Parathyroid adenoma (tissue), 2 donors: ENCODE results near the gene C14orf180.

Experiments used
- H2AFZ ChIP-seq: fragments of 300-600 bp; sonication (generic); one replicate; pipeline ENCODE4 v1.7.0; 2017; ENCODE audit warnings: antibody characterized with exemption, mild to moderate bottlenecking
- H3K27ac ChIP-seq: fragments of 300-600 bp; sonication (generic); one replicate; pipeline ENCODE4 v1.7.0; 2017
- H3K27me3 ChIP-seq: fragments of 300-600 bp; sonication (generic); one replicate; pipeline ENCODE4 v1.7.0; 2017; ENCODE audit warnings: low read length; ENCODE audit not compliant: control insufficient read depth, insufficient read depth
- H3K36me3 ChIP-seq: fragments of 300-600 bp; sonication (generic); one replicate; pipeline ENCODE4 v1.7.0; 2017; ENCODE audit warnings: low read length; ENCODE audit not compliant: control insufficient read depth, insufficient read depth
- H3K4me1 ChIP-seq: fragments of 300-600 bp; sonication (generic); one replicate; pipeline ENCODE4 v1.7.0; 2017; ENCODE audit warnings: control low read depth
- H3K4me2 ChIP-seq: fragments of 300-600 bp; sonication (generic); one replicate; pipeline ENCODE4 v1.7.0; 2017; ENCODE audit warnings: low read length
- H3K4me3 ChIP-seq: fragments of 300-600 bp; sonication (generic); one replicate; pipeline ENCODE4 v1.7.0; 2017; ENCODE audit warnings: low read depth, low read length
- H3K79me2 ChIP-seq: fragments of 300-600 bp; sonication (generic); one replicate; pipeline ENCODE4 v1.7.0; 2017; ENCODE audit warnings: control low read depth
- H3K9ac ChIP-seq: fragments of 300-600 bp; sonication (generic); one replicate; pipeline ENCODE4 v1.7.0; 2017; ENCODE audit warnings: mild to moderate bottlenecking
- H3K9me3 ChIP-seq: fragments of 300-600 bp; sonication (generic); one replicate; pipeline ENCODE4 v1.7.0; 2017; ENCODE audit warnings: low read length; ENCODE audit not compliant: control insufficient read depth
- TF ChIP-seq, protein P1 (sequence below): fragments of 300-600 bp; sonication (generic); IDR thresholded peaks from one replicate; pipeline ENCODE4 v1.7.0; 2017; ENCODE audit warnings: antibody characterized with exemption, mild to moderate bottlenecking
- donor health status: primary hyperparathyroidism.

The C14orf180 gene

DNA sequence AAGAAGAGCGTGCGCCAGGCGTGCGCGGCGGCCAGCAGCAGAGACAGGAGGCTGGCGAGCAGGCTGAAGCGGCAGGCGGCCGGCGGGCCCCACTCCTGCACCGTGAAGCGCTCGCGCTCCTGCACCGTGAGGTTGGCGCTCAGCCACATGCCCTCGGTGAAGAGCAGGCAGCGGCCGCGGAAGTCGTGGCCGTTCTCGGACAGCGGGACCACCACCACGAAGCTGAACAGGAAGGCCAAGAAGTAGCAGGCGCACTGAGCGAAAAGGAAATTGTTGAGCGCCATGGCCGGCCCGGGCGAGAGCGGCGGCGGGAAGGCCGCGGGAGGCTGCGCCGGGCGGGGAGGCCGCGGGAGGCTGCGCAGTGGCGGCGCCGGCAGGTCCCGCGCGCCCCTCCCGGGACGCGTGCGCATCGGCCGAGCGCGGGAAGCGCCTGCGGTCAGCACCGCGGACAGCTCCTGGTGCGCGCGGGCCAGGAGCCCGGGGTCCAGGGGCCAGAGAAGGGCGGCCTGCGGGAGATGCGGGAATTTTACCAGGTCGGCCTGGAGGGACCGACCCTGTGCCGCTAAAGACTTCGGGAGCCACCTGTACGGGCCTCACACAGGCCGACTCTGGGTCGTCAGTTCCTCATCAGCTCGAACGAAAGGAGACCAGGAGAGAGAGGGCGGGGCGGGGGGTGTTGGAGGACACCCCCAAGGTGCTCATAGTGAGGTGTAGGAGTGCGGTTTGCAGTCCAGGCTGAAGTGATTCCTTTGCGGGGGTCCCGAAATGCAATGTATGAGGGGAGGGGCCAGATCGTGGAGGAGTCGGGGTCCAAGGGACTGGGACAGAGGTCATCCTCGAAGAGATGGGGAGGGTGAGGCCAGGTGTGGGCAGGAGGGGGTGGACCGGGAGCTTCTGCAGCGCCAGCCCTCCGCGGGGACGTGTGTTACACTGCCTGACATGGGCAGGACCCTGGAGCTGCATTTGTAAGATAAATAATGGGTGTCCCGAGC, 25.2 kb downstream of the C14orf180 start, which contains the start of gene TMEM179:
Gene TMEM179, minus strand, starts transcription at position 315 of the 992 bp plus-strand sequence. Its CDS starts 31 bp downstream, at position 284.
- Histone ChIP-seq H3K36me3 (no peaks in the 10 kb centered on the region), H3K9ac (no peak within 1 kb of the TSS), H3K9me3 (no peaks in the 10 kb centered on the region), H3K4me2 (peak within 1 kb of the TSS; percentile 18), H3K4me1 (peaks cover 9% of the 10 kb centered on the region), H2AFZ (peak within 1 kb of the TSS; percentile 81), H3K27ac (no peak within 1 kb of the TSS), H3K79me2 (no peaks in the 10 kb centered on the region), H3K27me3 (no peaks in the 10 kb centered on the region), H3K4me3 (no peak within 1 kb of the TSS)
- TF ChIP-seq, protein P1, sequence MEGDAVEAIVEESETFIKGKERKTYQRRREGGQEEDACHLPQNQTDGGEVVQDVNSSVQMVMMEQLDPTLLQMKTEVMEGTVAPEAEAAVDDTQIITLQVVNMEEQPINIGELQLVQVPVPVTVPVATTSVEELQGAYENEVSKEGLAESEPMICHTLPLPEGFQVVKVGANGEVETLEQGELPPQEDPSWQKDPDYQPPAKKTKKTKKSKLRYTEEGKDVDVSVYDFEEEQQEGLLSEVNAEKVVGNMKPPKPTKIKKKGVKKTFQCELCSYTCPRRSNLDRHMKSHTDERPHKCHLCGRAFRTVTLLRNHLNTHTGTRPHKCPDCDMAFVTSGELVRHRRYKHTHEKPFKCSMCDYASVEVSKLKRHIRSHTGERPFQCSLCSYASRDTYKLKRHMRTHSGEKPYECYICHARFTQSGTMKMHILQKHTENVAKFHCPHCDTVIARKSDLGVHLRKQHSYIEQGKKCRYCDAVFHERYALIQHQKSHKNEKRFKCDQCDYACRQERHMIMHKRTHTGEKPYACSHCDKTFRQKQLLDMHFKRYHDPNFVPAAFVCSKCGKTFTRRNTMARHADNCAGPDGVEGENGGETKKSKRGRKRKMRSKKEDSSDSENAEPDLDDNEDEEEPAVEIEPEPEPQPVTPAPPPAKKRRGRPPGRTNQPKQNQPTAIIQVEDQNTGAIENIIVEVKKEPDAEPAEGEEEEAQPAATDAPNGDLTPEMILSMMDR, result no peak

DNA sequence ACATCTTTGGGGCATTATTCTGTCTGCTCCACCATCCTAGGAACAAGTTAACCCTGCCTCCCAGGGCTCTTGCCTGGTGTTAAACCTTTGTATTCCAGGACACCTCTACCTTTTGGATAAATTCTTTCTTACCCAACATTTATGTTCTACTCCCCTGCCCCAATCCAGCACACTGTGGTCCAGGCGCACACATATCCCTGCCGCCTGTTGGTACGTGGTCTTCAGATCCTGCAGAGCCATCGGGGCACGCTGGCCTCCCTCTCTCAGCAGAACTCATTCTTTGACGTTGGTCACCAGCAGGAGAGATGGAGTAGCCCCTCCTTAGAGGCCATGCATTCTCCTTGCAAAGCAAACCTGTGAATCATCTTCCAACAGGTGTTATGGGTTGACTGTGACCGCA, 30.1 kb downstream of the C14orf180 start:
- no peak overlapping the region for H3K27ac ChIP-seq
- TF ChIP-seq, protein P1, result no peak
- H3K27me3 ChIP-seq, result no peaks in the 10 kb centered on the region
- H3K79me2 ChIP-seq, result no peaks in the 10 kb centered on the region
- no peaks in the 10 kb centered on the region for H3K9me3 ChIP-seq
- no peak overlapping the region for H3K4me2 ChIP-seq
- no peaks in the 10 kb centered on the region for H3K4me1 ChIP-seq
- no peaks in the 10 kb centered on the region for H3K36me3 ChIP-seq
- no peak overlapping the region for H3K9ac ChIP-seq
- no peak overlapping the region for H3K4me3 ChIP-seq
- no peak overlapping the region for H2AFZ ChIP-seq

DNA sequence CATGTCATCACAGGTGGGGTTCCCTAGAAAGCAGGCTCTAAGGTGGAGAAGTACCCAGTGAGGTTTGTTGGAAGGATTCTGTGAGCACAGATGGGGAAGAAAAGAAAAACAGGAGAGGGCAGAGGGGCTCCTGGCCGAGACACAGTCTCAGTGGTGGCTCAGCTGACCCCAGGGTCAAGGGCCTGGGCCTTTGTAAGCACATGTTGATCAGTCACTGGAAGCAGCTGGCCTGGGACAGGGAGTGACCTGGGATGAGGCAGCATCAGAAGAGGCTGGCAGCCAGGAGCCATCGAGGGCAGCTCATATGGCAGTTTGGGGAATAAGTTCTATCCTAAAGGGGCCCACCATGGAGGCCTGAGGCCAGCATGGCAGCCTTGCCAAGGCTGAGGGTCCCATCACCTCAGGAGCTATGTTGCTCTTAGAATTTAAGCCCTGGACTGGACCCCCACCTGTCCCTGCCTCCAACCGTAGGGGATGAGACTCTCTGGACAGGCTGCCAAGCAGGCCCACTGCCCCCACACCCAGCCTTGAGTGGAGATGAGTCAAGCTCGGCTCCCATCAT, 31.3 kb downstream of the C14orf180 start:
- H3K27me3 ChIP-seq, result no peaks in the 10 kb centered on the region

DNA sequence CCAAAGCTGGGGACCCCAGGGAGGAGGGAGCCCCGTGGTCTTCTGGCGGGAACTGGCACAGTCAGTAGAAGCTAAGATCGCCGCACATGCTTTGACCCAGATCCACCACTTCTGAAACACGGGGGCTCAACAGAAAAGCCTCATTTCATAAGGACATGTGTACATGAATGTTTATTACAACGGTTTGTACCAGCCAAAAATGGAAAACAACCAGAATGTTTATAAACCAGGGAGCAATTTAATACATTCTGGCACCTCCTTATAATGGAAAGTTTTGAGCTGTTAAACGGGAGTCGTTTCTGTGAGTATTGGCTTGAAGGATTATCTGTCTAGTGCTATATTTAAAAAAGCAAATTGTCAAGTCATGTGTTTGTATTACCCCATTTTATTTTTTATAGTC, 32.3 kb downstream of the C14orf180 start:
- H3K36me3 ChIP-seq, result no peaks in the 10 kb centered on the region
- H3K9me3 ChIP-seq, result no peaks in the 10 kb centered on the region
- H3K4me3 ChIP-seq, result no peak overlapping the region
- no peak overlapping the region for H2AFZ ChIP-seq
- no peaks in the 10 kb centered on the region for H3K27me3 ChIP-seq
- H3K4me2 ChIP-seq, result no peak overlapping the region
- TF ChIP-seq, protein P1, result no peak
- H3K9ac ChIP-seq, result no peak overlapping the region
- no peaks in the 10 kb centered on the region for H3K4me1 ChIP-seq
- H3K79me2 ChIP-seq, result no peaks in the 10 kb centered on the region
- H3K27ac ChIP-seq, result no peak overlapping the region

More for the DNA sequence above, 31.3 kb downstream of the C14orf180 start:
- Histone ChIP-seq H3K9ac (no peak overlapping the region), H3K4me1 (no peaks in the 10 kb centered on the region), H2AFZ (no peak overlapping the region), H3K4me3 (no peak overlapping the region), H3K9me3 (no peaks in the 10 kb centered on the region), H3K4me2 (no peak overlapping the region), H3K36me3 (no peaks in the 10 kb centered on the region), H3K27ac (no peak overlapping the region), H3K79me2 (no peaks in the 10 kb centered on the region)
- TF ChIP-seq, protein P1, result no peak
